ENCODE measurements around the gene HMGXB4. TPM values are rescaled to one million over a fixed set of nuclear protein-coding genes. Genes with fewer than 3 reads are reported as not detected.

Gene HMGXB4
- total and polyA plus RNA-seq, 2 donors (not counting 1 experiment from before 2014, with no cell fraction given): 5.9 to 25.2 TPM

- ChIA-PET POLR2A (no interaction called here), CTCF (interaction anchor here (0.7 to 1.1 kb wide), 7 partner anchors 9 to 1712 kb away, joined by 3 to 4 read pairs (median 4); no protein-coding TSS in a partner anchor)
- H3K4me1 Mint-ChIP-seq: peaks cover 3% of the 10 kb centered on the region
- no peaks in the 10 kb centered on the region for H4K20me1 ChIP-seq (ENCODE audit: control insufficient read depth, insufficient read depth, low read length, poor library complexity, severe bottlenecking)
- H3K9ac ChIP-seq (ENCODE audit: low read length): no peak overlapping the region
- no peaks in the 10 kb centered on the region for H3K4me1 ChIP-seq (ENCODE audit: control insufficient read depth in 2 of 2, insufficient read depth in 2 of 2, low read length in 2 of 2)
- peaks cover 2% of the 10 kb centered on the region for H3K9me3 Mint-ChIP-seq (ENCODE audit: insufficient read depth)
- ATAC-seq (ENCODE audit: low read depth): no peak
- 92% methylated on average over 6 of the region's 16 CpGs for WGBS (ENCODE audit: insufficient coverage)
- H3K9me3 ChIP-seq (ENCODE audit: control extremely low read depth in 1 of 3, control insufficient read depth in 2 of 3, insufficient read depth in 1 of 3, low read length in 2 of 3): peaks cover 0 to 15% (median 1%) of the 10 kb centered on the region in 3 donors
- H3K4me2 ChIP-seq (replicated peaks; ENCODE audit: low read depth, low read length, poor library complexity, severe bottlenecking): no peak overlapping the region
- H3K36me3 ChIP-seq (replicated peaks in 1 of 2; ENCODE audit: control extremely low read depth in 1 of 2, control insufficient read depth in 1 of 2, extremely low read depth in 1 of 2, insufficient read depth in 2 of 2, low read length in 1 of 2): no peaks in the 10 kb centered on the region
- TF ChIP-seq EZH2 (IDR thresholded peaks at IDR 0.05; ENCODE audit: borderline replicate concordance, insufficient read depth, low read depth, low read length, poor library complexity, severe bottlenecking): no peak
- no peak for TF ChIP-seq CTCF (IDR thresholded peaks at IDR 0.05)
- peak; percentile 11 for DNase-seq
- no peaks in the 10 kb centered on the region for H3K79me2 ChIP-seq (ENCODE audit: control insufficient read depth, insufficient read depth, low read length)
- no peak overlapping the region for H3K27ac ChIP-seq (ENCODE audit: low read length in 2 of 2)
- H3K27me3 ChIP-seq (replicated peaks in 1 of 4; ENCODE audit: control extremely low read depth in 1 of 4, control insufficient read depth in 3 of 4, insufficient read depth in 4 of 4, low read length in 3 of 4): peaks cover 0 to 18% (median 1%) of the 10 kb centered on the region in 4 experiments
- H3K4me3 ChIP-seq (ENCODE audit: control extremely low read depth in 1 of 5, extremely low read depth in 1 of 5, insufficient read depth in 1 of 5, low read depth in 2 of 5, low read length in 4 of 5): no peak overlapping the region
- peak overlapping the region; percentile 14 for H3K4me3 Mint-ChIP-seq
- no peak overlapping the region for H3K27ac Mint-ChIP-seq
- intact Hi-C loops (cut with micrococcal nuclease): no loop called here
- peaks cover 47% of the 10 kb centered on the region for H3K27me3 Mint-ChIP-seq
- no peak overlapping the region for H2AFZ ChIP-seq (ENCODE audit: insufficient read depth, low read depth, low read length, poor library complexity, severe bottlenecking)
Measured at GRCh38 chr22:35230839-35231584, 26.3 kb upstream of the HMGXB4 start.

DNA sequence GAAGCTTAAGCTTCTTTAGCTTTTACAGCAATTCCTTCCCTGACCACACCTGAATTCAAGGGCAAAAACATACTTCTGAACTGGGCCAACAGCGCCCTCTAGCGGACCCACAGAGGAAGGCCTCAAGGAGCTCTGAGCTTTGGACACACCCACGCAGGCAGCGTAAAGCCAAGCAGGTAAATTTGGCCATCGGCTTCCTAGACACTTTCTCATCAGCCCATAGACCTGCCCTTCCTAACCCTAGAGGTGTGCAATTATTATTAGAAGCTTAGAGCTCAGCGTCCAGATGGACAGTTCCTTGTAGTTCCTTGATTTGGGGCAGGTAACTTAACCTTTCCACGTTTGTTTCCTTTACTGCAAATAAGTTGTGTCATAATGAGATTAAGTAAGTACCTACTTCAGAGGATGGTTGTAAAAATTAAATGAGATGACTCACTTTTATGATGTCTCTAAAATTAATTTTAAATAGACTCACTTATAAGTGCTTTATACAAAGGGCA, 25.7 kb upstream of the HMGXB4 start:
- CTCF ChIA-PET: interaction anchor here (0.7 to 1.1 kb wide), 7 partner anchors 9 to 1713 kb away, joined by 3 to 4 read pairs (median 4); no protein-coding TSS in a partner anchor

More for the DNA sequence above, 25.7 kb upstream of the HMGXB4 start:
- Histone ChIP-seq H3K79me2 (ENCODE audit: control insufficient read depth, insufficient read depth, low read length) (no peaks in the 10 kb centered on the region), H3K4me1 (ENCODE audit: control insufficient read depth in 2 of 2, insufficient read depth in 2 of 2, low read length in 2 of 2) (no peaks in the 10 kb centered on the region), H3K4me3 (ENCODE audit: control extremely low read depth in 1 of 5, extremely low read depth in 1 of 5, insufficient read depth in 1 of 5, low read depth in 2 of 5, low read length in 4 of 5) (no peak overlapping the region), H3K36me3 (replicated peaks in 1 of 2; ENCODE audit: control extremely low read depth in 1 of 2, control insufficient read depth in 1 of 2, extremely low read depth in 1 of 2, insufficient read depth in 2 of 2, low read length in 1 of 2) (no peaks in the 10 kb centered on the region), H3K27me3 (replicated peaks in 1 of 4; ENCODE audit: control extremely low read depth in 1 of 4, control insufficient read depth in 3 of 4, insufficient read depth in 4 of 4, low read length in 3 of 4) (peaks cover 0 to 18% (median 1%) of the 10 kb centered on the region in 4 experiments), H3K27ac (ENCODE audit: low read length in 2 of 2) (no peak overlapping the region), H4K20me1 (ENCODE audit: control insufficient read depth, insufficient read depth, low read length, poor library complexity, severe bottlenecking) (no peaks in the 10 kb centered on the region), H3K4me2 (replicated peaks; ENCODE audit: low read depth, low read length, poor library complexity, severe bottlenecking) (no peak overlapping the region), H3K9me3 (ENCODE audit: control extremely low read depth in 1 of 3, control insufficient read depth in 2 of 3, insufficient read depth in 1 of 3, low read length in 2 of 3) (peaks cover 0 to 15% (median 1%) of the 10 kb centered on the region in 3 donors), H2AFZ (ENCODE audit: insufficient read depth, low read depth, low read length, poor library complexity, severe bottlenecking) (no peak overlapping the region), H3K9ac (ENCODE audit: low read length) (no peak overlapping the region)
- POLR2A ChIA-PET: no interaction called here
- intact Hi-C loops (cut with micrococcal nuclease): no loop called here
- ATAC-seq (ENCODE audit: low read depth) (peak; percentile 58), DNase-seq (peak; percentile 70)
- peak; percentile 88 for TF ChIP-seq CTCF (IDR thresholded peaks at IDR 0.05)
- TF ChIP-seq EZH2 (IDR thresholded peaks at IDR 0.05; ENCODE audit: borderline replicate concordance, insufficient read depth, low read depth, low read length, poor library complexity, severe bottlenecking): no peak
- Mint-ChIP-seq H3K4me1 (peaks cover 3% of the 10 kb centered on the region), H3K4me3 (no peak overlapping the region), H3K9me3 (ENCODE audit: insufficient read depth) (peaks cover 2% of the 10 kb centered on the region), H3K27me3 (peaks cover 53% of the 10 kb centered on the region), H3K27ac (no peak overlapping the region)
- 30% methylated on average over 3 of the region's 7 CpGs for WGBS (ENCODE audit: insufficient coverage)

All from B cell (primary cell).